Endometrium (tissue), 2 donors: Measurements from ENCODE around the gene PALLD.
A peak's percentile ranks its signal among the peaks of the same experiment; 100 is the strongest.

Experiments
- FAIRE-seq: peaks from 2 replicates; lab custom pipeline; 2012; peaks lifted over from hg19 to GRCh38; lab: Jason Lieb, UNC
- donor health status: control.
- donor health status: control.

PALLD gene

GRCh38 chr4:168879188-168879587 lies 382.3 kb downstream of the PALLD start:
- FAIRE-seq = no peak

GRCh38 chr4:168880072-168880675 lies 383.3 kb downstream of the PALLD start:
- FAIRE-seq = no peak

GRCh38 chr4:168880811-168881595 lies 384.2 kb downstream of the PALLD start:
- no peak for FAIRE-seq

GRCh38 chr4:168881781-168882420 lies 385.0 kb downstream of the PALLD start:
- no peak for FAIRE-seq

GRCh38 chr4:168882650-168883233 lies 385.9 kb downstream of the PALLD start:
- no peak for FAIRE-seq

- FAIRE-seq = no peak
These were observed 386.7 kb downstream of the PALLD start for GRCh38 chr4:168883513-168883912.

- FAIRE-seq = no peak
These were observed 387.6 kb downstream of the PALLD start for GRCh38 chr4:168884251-168885124.

GRCh38 chr4:168885400-168885799 lies 388.5 kb downstream of the PALLD start:
- no peak for FAIRE-seq

- no peak for FAIRE-seq
These were observed 389.5 kb downstream of the PALLD start for GRCh38 chr4:168886351-168886750.

GRCh38 chr4:168887809-168888208 lies 391.0 kb downstream of the PALLD start:
- no peak for FAIRE-seq

- no peak for FAIRE-seq
These were observed 391.9 kb downstream of the PALLD start for GRCh38 chr4:168888715-168889215.

- no peak for FAIRE-seq
These were observed 394.2 kb downstream of the PALLD start for GRCh38 chr4:168891086-168891485.

GRCh38 chr4:168891688-168892087 lies 394.8 kb downstream of the PALLD start:
- no peak for FAIRE-seq

- FAIRE-seq = no peak
These were observed 395.6 kb downstream of the PALLD start for GRCh38 chr4:168892475-168892874.

GRCh38 chr4:168893205-168893604 lies 396.4 kb downstream of the PALLD start:
- FAIRE-seq = no peak

GRCh38 chr4:168893807-168894206 lies 397.0 kb downstream of the PALLD start:
- FAIRE-seq = no peak

GRCh38 chr4:168900080-168900479 lies 403.2 kb downstream of the PALLD start:
- FAIRE-seq = peak; percentile 4

- FAIRE-seq = no peak
These were observed 410.4 kb downstream of the PALLD start for GRCh38 chr4:168907119-168907698.

GRCh38 chr4:168908093-168908492 lies 411.2 kb downstream of the PALLD start:
- FAIRE-seq = no peak

GRCh38 chr4:168908851-168909273 lies 412.0 kb downstream of the PALLD start:
- FAIRE-seq = no peak

- FAIRE-seq = no peak
These were observed 417.2 kb downstream of the PALLD start for GRCh38 chr4:168914095-168914494.
